Measurements from ENCODE around the gene ZNF333. TPM values are rescaled to one million over a fixed set of nuclear protein-coding genes. Genes with fewer than 3 reads are reported as not detected.
"Not testable (repeated sequence)": the region's sequence is repeated elsewhere in the genome, so short reads cannot be mapped to it uniquely, and the experiment has no call there.

ZNF333 gene
- total RNA-seq, 2 experiments from 2014 or later: 6.4 to 7.1 TPM

- DNase-seq: no peak
- Mint-ChIP-seq H3K4me1 (no peaks in the 10 kb centered on the region), H3K4me3 (no peak overlapping the region), H3K9me3 (peaks cover 32% of the 10 kb centered on the region), H3K27ac (no peak overlapping the region), H3K27me3 (peaks cover 6% of the 10 kb centered on the region), H3K36me3 (peaks cover 8% of the 10 kb centered on the region)
Observed at GRCh38 chr19:14731200-14731599, 41.4 kb downstream of the ZNF333 start.

- Mint-ChIP-seq H3K4me3 (no peak overlapping the region), H3K4me1 (no peaks in the 10 kb centered on the region), H3K36me3 (peaks cover 2% of the 10 kb centered on the region), H3K27me3 (peaks cover 6% of the 10 kb centered on the region), H3K9me3 (peaks cover 25% of the 10 kb centered on the region), H3K27ac (no peak overlapping the region)
- no peak for DNase-seq
Observed at GRCh38 chr19:14732510-14732909, 42.7 kb downstream of the ZNF333 start.

- Mint-ChIP-seq H3K27ac (no peak overlapping the region), H3K4me1 (no peaks in the 10 kb centered on the region), H3K4me3 (no peak overlapping the region), H3K9me3 (peaks cover 18% of the 10 kb centered on the region), H3K36me3 (no peaks in the 10 kb centered on the region), H3K27me3 (peaks cover 6% of the 10 kb centered on the region)
- DNase-seq: no peak
Observed at GRCh38 chr19:14733574-14733973, 43.7 kb downstream of the ZNF333 start.

- Mint-ChIP-seq H3K9me3 (peaks cover 4% of the 10 kb centered on the region), H3K4me3 (no peak overlapping the region), H3K36me3 (no peaks in the 10 kb centered on the region), H3K27ac (no peak overlapping the region), H3K27me3 (peaks cover 3% of the 10 kb centered on the region), H3K4me1 (no peaks in the 10 kb centered on the region)
- DNase-seq: no peak
Observed at GRCh38 chr19:14735915-14736314, 46.1 kb downstream of the ZNF333 start.

GRCh38 chr19:14746886-14747285 lies 57.0 kb downstream of the ZNF333 start:
- no peak for DNase-seq
- H3K36me3 Mint-ChIP-seq: no peaks in the 10 kb centered on the region
- no peak overlapping the region for H3K4me3 Mint-ChIP-seq
- no peak overlapping the region for H3K27ac Mint-ChIP-seq
- no peaks in the 10 kb centered on the region for H3K27me3 Mint-ChIP-seq
- no peaks in the 10 kb centered on the region for H3K4me1 Mint-ChIP-seq
- H3K9me3 Mint-ChIP-seq: peaks cover 2% of the 10 kb centered on the region

GRCh38 chr19:14748601-14749000 lies 58.8 kb downstream of the ZNF333 start:
- Mint-ChIP-seq H3K4me3 (no peak overlapping the region), H3K27me3 (no peaks in the 10 kb centered on the region), H3K27ac (no peak overlapping the region), H3K36me3 (no peaks in the 10 kb centered on the region), H3K9me3 (no peaks in the 10 kb centered on the region), H3K4me1 (no peaks in the 10 kb centered on the region)
- DNase-seq: no peak

- no peaks in the 10 kb centered on the region for H3K36me3 Mint-ChIP-seq
- no peak overlapping the region for H3K27ac Mint-ChIP-seq
- H3K9me3 Mint-ChIP-seq: peaks cover 2% of the 10 kb centered on the region
- no peaks in the 10 kb centered on the region for H3K4me1 Mint-ChIP-seq
- H3K4me3 Mint-ChIP-seq: no peak overlapping the region
- peaks cover under 1% of the 10 kb centered on the region for H3K27me3 Mint-ChIP-seq
- no peak for DNase-seq
Observed at GRCh38 chr19:14758816-14759215, 69.0 kb downstream of the ZNF333 start.

GRCh38 chr19:14761607-14762006 lies 71.8 kb downstream of the ZNF333 start:
- no peak for DNase-seq
- peaks cover 12% of the 10 kb centered on the region for H3K27me3 Mint-ChIP-seq
- no peaks in the 10 kb centered on the region for H3K4me1 Mint-ChIP-seq
- H3K36me3 Mint-ChIP-seq: no peaks in the 10 kb centered on the region
- peaks cover 2% of the 10 kb centered on the region for H3K9me3 Mint-ChIP-seq
- no peak overlapping the region for H3K4me3 Mint-ChIP-seq
- H3K27ac Mint-ChIP-seq: no peak overlapping the region

GRCh38 chr19:14762111-14762510 lies 72.3 kb downstream of the ZNF333 start:
- H3K27me3 Mint-ChIP-seq: peaks cover 12% of the 10 kb centered on the region
- no peak overlapping the region for H3K4me3 Mint-ChIP-seq
- H3K9me3 Mint-ChIP-seq: peaks cover 2% of the 10 kb centered on the region
- no peaks in the 10 kb centered on the region for H3K36me3 Mint-ChIP-seq
- no peak for DNase-seq
- H3K4me1 Mint-ChIP-seq: no peaks in the 10 kb centered on the region
- no peak overlapping the region for H3K27ac Mint-ChIP-seq

GRCh38 chr19:14763497-14764145 lies 73.8 kb downstream of the ZNF333 start:
- Mint-ChIP-seq H3K4me1 (no peaks in the 10 kb centered on the region), H3K9me3 (peaks cover 2% of the 10 kb centered on the region), H3K27me3 (peaks cover 12% of the 10 kb centered on the region), H3K36me3 (no peaks in the 10 kb centered on the region), H3K4me3 (no peak overlapping the region), H3K27ac (no peak overlapping the region)
- no peak for DNase-seq

GRCh38 chr19:14764401-14764800 lies 74.6 kb downstream of the ZNF333 start:
- Mint-ChIP-seq H3K27ac (no peak overlapping the region), H3K27me3 (peaks cover 12% of the 10 kb centered on the region), H3K4me3 (no peak overlapping the region), H3K9me3 (peaks cover 2% of the 10 kb centered on the region), H3K36me3 (no peaks in the 10 kb centered on the region), H3K4me1 (no peaks in the 10 kb centered on the region)
- DNase-seq: no peak

- not testable (repeated sequence) for H3K4me1 Mint-ChIP-seq, H3K9me3 Mint-ChIP-seq, H3K27ac Mint-ChIP-seq, DNase-seq, H3K4me3 Mint-ChIP-seq, H3K36me3 Mint-ChIP-seq
- H3K27me3 Mint-ChIP-seq: peaks cover 12% of the 10 kb centered on the region
Observed at GRCh38 chr19:14765403-14765802, 75.6 kb downstream of the ZNF333 start.

- not testable (repeated sequence) for H3K9me3 Mint-ChIP-seq, H3K36me3 Mint-ChIP-seq, H3K27ac Mint-ChIP-seq, DNase-seq, H3K4me3 Mint-ChIP-seq, H3K4me1 Mint-ChIP-seq
- peaks cover 12% of the 10 kb centered on the region for H3K27me3 Mint-ChIP-seq
Observed at GRCh38 chr19:14765841-14766240, 76.0 kb downstream of the ZNF333 start.

GRCh38 chr19:14767466-14767971 lies 77.7 kb downstream of the ZNF333 start:
- Mint-ChIP-seq H3K27ac (no peak overlapping the region), H3K27me3 (peaks cover 12% of the 10 kb centered on the region), H3K36me3 (no peaks in the 10 kb centered on the region), H3K4me1 (no peaks in the 10 kb centered on the region), H3K4me3 (no peak overlapping the region), H3K9me3 (no peaks in the 10 kb centered on the region)
- no peak for DNase-seq

- no peaks in the 10 kb centered on the region for H3K9me3 Mint-ChIP-seq
- H3K36me3 Mint-ChIP-seq: no peaks in the 10 kb centered on the region
- no peak overlapping the region for H3K4me3 Mint-ChIP-seq
- H3K27ac Mint-ChIP-seq: no peak overlapping the region
- H3K27me3 Mint-ChIP-seq: peaks cover 12% of the 10 kb centered on the region
- no peaks in the 10 kb centered on the region for H3K4me1 Mint-ChIP-seq
- no peak for DNase-seq
Observed at GRCh38 chr19:14768001-14768400, 78.2 kb downstream of the ZNF333 start.

GRCh38 chr19:14769201-14769600 lies 79.4 kb downstream of the ZNF333 start:
- no peaks in the 10 kb centered on the region for H3K4me1 Mint-ChIP-seq
- H3K27ac Mint-ChIP-seq: no peak overlapping the region
- no peak for DNase-seq

More at GRCh38 chr19:14769201-14769600, 79.4 kb downstream of the ZNF333 start:
- Mint-ChIP-seq H3K27me3 (peaks cover 16% of the 10 kb centered on the region), H3K4me3 (no peak overlapping the region), H3K36me3 (no peaks in the 10 kb centered on the region), H3K9me3 (no peaks in the 10 kb centered on the region)

Measured in activated naive CD8-positive, alpha-beta T cell treated with anti-CD3 and anti-CD28 coated beads for 36 hours (primary cell).